GM19351 (cell line): ENCODE measurements around the gene SNX32.
A peak's percentile ranks its signal among the peaks of the same experiment; 100 is the strongest.

Source experiments
- ATAC-seq: cut with Tn5 transposase; IDR thresholded peaks from one replicate; pipeline ENCODE4 v1.9.1; 2021; ENCODE audit warnings: mild to moderate bottlenecking, moderate library complexity; ENCODE audit not compliant: unreplicated experiment

The SNX32 gene

DNA sequence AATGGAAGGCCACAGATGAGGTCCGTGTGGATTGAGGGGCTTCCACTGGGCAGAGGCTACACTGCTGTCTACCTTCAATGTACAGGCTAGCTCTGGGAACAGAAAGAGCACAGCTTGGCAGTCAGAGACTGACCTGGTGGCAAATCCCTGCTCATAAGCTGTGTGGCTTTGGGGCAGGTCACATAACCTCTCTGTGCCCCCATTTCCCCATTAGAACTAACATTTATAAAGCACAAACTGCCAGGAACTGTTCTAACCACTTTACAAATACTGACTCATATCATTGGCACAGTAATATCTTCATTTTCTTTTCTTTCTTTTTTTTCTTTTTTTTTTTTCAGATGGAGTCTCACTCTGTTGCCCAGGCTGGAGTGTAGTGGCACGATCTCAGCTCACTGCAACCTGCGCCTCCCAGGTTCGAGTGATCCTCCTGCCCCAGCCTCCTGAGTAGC is 63.3 kb downstream of the SNX32 start:
- ATAC-seq, result no peak

DNA sequence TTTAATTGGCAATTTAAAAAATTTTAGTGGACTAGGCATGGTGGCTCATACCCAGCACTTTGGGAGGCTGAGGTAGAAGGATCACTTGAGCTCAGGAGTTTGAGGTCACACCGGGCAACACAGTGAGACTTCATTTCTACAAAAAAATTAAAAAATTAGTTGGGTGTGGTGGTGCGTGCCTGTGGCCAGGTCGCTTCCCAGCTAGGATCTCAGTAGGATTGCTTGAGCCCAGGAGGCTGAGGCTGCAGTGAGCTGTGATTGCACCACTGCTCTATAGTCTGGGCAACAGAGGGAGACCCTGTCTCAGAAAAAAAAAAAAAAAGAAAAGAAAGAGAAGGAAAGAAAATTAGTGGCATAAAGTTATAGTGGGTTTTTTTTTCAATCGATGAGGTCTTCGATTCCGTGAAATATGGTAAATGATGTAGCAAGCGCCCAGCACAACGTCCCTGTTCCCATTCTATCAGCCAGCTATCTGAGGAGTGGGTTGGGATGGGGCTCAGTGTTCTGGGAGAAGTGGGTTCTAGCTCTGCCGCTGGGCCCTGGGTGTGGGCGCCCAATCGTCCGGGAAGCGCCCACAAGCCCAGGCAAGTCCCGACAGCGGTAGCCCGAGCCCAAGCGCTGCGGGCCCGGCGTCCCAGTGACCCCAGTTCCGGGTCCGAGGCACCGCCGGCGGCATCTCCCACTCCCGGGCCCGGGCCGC is 65.0 kb downstream of the SNX32 start:
- ATAC-seq, result no peak

DNA sequence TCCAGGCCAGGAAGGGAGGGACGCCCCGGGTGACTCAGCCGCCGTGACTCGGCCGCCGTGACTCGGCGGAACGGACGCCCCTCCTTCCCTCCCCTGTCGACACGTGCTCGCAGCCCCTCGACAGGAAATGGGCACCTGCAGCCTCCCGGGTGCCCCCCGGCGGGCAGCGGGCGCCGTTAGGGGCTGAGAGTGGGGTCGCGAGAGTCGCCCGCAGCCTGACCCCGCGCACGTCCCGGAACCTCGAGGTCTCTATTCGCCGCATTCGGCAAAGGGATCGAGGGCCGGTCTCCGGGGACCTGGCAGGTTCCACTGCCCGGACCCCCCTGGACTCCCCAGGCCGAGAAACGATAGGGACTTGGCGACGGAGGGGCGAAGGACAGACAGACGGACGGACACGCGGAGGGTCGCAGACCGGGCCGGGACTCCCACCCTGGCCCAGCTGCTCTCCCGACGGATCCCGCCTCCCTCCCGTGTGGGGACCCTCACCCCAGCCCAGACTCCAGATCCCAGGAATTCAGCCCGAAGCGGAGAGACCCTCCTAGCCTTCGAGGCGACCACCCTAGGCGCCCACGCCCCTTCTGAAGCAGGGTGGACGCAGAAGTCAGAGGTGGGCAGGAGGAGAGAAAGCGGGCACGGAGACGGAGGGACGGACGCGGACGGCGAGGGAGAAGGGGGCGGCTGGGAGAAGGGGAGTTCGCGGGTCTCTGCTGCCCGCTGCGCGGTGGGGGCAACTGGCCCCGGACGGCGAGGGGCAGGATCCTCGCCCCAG is 65.8 kb downstream of the SNX32 start:
- no peak for ATAC-seq

DNA sequence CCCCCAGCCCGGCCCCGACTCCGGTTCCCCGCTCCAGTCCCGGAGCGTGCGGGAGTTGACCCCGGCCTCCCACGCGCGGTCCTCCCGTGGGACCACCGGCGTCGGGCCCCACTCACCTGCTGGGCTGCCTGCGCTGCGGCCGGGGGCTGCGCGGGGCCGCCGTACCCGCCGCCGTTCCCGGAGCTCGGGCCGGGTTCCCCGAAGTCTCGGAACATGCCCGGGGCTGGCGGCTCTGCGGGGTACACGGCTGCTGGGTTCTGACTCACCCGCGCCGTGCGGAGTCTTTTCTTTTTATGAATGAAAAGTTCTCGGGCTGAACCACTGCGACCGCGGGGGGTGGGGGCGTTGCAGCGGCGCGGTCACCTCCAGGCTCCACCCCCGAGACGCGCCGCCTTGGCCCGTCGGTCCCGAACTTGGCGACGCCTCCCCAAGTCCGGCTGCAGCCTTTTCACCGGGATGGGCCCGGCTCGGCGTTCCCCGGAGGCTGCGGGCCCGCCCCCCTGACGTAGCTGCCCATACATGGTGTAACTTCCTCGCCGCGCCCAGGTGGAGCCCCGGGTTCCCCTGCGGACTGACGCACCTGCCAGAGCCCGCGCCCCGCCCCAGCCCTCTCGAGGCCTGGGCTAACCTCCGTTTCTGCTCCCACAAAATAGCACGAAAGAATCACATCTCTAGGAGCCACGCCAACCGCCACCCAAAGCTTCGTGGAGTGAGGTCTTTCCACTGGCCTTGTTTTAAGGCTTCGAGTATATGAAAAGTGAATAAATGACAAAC is 66.5 kb downstream of the SNX32 start, which contains the start of gene FOSL1:
FOSL1 (minus strand) TSS at position 264 of the 774 bp plus-strand sequence; CDS start at position 215, 49 bp downstream.
- peak; percentile 82 for ATAC-seq

DNA sequence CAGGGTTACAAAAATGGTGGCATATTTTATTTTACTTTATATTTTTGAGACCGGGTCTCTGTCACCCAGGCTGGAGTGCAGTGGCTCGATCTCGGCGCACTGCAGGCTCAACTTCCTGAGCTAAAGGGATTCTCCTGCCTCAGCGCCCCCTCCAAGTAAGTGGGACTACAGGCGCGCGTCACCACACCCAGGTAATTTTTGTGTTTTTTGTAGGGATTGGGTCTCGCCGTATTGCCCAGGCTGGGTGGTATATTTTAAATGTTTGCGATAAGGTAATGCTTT is 67.1 kb downstream of the SNX32 start:
- no peak for ATAC-seq

DNA sequence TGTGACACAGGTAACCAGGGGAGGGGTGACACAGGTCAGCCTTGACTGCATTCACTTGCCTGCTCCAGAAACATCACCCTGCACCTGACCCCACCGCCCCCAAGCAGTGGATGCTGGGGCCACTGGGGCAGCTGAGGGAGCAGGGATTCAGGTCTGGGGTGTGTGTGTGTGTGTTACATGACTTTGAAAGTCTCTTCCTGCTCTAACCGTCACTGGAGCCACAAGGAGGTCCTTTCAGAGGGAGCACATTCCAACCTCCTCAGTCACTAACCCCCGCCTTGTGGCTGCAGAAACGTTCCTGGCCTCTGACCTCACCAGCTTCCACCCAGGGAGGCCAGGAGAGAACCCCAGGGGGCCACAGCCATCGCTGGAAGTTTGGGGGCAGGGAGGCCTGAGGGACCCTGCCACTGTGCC is 69.3 kb downstream of the SNX32 start:
- ATAC-seq, result no peak
